Measurements from ENCODE around the gene KANK3.
A peak's percentile ranks its signal among the peaks of the same experiment; 100 is the strongest.
"Not testable (repeated sequence)": the region's sequence is repeated elsewhere in the genome, so short reads cannot be mapped to it uniquely, and the experiment has no call there.

KANK3 gene

DNA sequence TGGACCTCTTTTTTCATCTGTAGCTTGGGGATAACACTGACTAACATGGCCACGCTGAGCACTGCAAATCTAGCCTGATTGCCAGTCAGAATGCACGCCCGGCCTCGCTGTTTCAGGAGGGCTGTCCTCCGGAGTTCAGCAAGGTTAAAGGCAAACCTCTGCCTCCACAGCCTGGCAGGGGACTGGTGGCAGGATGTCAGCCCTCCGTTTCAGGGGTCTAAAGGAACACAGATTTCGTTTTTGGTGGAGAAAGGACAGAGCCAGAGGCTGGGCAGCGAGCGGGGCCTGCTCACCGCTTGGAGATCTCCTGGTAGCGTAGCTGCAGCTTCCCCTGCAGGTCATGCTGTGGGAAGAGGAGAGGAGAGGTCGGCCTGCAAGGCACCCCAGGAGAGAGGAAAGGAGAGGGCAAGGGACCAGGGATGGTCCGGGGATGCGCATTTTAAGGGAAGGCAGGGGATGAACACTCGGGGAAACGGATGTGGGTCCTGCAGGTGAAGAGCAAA lies 22.4 kb downstream of the KANK3 start:
- no peak for DNase-seq (ENCODE audit: low read depth in 2 of 3, low spot score in 1 of 3)

GRCh38 chr19:8319807-8320520 lies 23.1 kb downstream of the KANK3 start:
- DNase-seq (ENCODE audit: low read depth in 2 of 3, low spot score in 1 of 3) = no peak

- DNase-seq (ENCODE audit: low read depth in 2 of 3, low spot score in 1 of 3) = not testable (repeated sequence)
These were observed 24.2 kb downstream of the KANK3 start for GRCh38 chr19:8318835-8319234.

DNA sequence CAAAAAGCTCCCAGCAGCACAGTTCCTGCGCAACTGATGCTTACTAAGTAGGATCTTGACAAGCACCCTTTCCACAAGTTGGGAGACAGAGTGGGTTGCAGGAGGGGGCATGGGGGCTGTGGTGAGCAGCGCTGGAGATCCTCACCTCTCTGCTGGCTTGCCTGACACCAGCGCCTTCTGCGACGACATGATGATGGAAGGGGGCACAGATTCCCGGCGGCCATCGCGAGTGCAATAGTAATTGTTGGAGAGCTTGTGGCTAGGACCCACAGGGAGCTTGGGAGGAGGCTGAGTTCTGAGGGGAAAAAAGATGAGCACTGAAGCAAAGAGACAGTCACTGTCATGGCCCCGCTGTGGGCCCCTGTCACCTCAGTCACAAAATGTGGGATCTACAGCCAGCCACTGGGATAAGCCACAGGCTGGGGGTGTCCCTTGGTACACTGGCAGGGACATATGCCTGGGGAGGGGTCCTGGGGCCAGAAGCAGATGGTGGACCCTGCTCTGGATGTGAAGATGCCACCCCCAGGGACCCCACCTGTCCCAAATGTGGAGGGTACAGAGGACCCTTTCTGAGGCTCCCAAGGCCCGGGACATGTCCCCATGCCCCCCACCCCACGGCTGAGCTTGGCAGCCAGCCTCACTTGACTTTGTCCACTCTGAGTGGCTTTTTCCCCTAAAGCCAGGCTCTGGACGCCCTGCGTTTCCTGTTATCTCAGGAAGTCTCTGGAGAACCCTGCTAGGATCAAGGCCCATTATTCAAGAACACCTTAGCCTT lies 26.5 kb downstream of the KANK3 start:
- DNase-seq (ENCODE audit: low read depth in 2 of 3, low spot score in 1 of 3) = no peak

DNA sequence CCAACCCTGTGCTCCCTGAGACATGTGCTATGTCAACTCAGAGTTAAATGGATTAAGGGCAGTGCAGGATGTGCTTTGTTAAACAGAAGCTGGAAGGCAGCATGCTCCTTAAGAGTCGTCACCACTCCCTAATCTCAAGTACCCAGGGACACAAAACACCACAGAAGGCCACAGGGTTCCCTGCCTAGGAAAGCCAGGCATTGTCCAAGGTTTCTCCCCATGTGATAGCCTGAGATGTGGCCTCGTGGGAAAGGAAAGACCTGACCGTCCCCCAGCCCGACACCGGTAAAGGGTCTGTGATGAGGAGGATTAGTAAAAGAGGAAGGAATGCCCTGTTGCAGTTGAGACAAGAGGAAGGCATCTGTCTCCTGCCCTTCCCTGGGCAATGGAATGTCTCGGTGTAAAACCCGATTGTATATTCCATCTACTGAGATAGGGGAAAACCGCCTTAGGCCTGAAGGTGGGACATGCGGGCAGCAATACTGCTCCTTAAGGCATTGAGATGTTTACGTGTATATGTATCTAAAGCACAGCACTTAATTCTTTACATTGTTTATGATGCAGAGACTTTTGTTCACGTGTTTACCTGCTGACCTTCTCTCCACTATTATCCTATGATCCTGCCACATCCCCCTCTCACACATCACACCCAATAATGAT lies 28.0 kb downstream of the KANK3 start:
- DNase-seq (ENCODE audit: low read depth in 2 of 3, low spot score in 1 of 3) = not testable (repeated sequence)

DNA sequence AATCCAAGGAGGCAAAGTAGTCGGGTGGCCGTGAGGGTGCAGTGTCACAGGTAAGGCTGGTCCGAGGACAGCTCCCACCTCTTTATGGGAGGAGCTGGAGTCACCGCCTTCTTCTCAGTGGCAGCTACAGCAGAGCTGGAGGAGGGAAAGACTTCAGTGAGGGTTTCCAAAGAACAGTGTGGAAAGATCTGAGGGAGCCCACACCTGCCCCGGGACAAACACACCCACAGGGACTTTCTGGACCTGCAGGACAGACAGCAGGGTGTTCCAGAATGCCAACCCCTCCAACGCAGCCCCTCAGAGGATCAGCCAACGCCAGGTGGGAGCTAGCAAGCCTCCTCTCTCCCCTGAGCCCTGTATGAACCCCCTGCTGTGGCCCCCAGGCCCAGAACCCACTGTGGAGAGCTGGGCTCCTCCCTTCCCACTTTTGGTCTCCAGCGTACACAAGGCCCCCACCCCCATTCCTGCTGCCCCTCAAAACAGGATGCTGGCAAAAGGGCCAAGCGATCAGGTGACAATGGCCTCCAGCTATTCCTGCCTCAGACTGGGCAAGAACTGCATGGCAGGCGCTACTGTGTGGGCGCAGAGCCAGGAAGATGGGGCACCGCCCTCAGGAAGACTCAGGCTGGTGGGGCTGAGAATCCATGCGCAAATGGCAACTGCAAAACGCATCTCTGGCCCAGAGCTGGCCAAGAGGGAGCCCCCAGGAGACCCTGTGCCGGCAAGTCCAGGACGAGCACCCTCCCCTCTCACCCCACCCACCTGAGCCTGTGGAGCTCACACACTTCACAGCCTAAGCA lies 31.4 kb downstream of the KANK3 start:
- DNase-seq (ENCODE audit: low read depth in 2 of 3, low spot score in 1 of 3) = no peak

DNA sequence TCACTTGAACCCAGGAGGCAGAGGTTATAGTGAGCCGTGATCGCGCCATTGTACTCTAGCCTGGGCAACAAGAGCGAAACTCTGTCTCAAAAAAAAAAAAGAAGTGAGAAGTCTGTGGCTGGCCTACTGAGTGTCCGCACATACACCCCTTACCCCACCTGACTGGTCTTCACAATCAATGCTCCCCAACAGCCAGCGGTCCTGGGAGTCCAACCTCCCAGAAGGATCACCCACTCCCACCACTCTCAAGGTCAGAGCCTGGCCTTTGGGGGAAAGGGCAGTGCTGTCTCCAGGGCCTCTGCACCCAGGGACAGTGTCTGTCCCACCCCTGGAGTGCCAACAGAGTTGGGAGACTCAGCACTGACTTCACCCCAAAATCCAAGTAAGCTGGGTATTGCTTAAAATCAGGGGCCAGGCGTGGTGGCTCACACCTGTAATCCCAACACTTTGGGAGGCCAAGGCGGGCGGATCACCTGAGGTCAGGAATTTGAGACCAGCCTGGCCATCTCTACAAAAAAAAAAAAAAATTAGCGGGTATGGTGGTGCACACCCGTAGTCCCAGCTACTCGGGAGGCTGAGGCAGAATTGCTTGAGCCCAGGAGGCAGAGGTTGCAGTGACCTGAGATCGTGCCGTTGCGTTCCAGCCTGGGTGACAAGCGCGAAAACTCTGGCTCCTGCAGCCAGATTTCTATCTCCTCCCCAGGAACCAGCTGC lies 32.6 kb downstream of the KANK3 start:
- DNase-seq (ENCODE audit: low read depth in 2 of 3, low spot score in 1 of 3) = no peak

- no peak for DNase-seq (ENCODE audit: low read depth in 2 of 3, low spot score in 1 of 3)
These were observed 34.2 kb downstream of the KANK3 start for GRCh38 chr19:8308891-8309291.

- peak; percentile 80 to 85 (median 81) for DNase-seq (ENCODE audit: low read depth in 2 of 3, low spot score in 1 of 3)
These were observed 34.8 kb downstream of the KANK3 start, which contains the start of gene CD320 for GRCh38 chr19:8307965-8308866. CD320 (minus strand) TSS chr19:8308358; CDS start chr19:8308290, 68 bp downstream.

DNA sequence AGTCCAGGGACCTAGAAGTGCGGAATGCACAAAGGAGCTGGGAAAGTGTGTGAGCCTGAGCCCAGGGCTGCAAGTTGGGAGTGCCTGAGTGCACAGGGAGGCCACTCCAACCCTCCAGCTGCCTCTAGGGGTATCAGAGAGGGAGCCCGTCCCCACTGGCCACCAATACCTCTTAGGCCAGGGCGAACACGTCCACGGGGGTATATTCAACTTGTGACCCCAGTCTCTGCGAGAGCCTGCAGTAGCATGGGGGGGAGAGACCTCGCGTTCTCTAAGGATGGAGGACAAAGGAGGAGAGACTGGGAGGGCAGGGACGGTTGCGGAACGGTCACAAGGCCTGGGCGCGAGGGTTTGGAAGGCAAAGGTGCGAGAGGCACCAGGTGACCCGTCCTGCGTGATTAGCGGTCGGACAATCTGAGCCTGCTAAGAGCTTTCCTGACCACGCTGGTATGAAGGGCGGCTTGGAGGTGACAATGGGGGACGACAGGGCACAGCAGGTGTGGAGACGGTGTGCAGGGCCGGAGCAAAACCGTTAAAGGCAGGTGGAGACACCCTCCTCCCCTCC lies 35.6 kb downstream of the KANK3 start:
- DNase-seq (ENCODE audit: low read depth in 2 of 3, low spot score in 1 of 3) = no peak

- DNase-seq (ENCODE audit: low read depth in 2 of 3, low spot score in 1 of 3) = no peak
These were observed 36.6 kb downstream of the KANK3 start for GRCh38 chr19:8306235-8307054.

- no peak for DNase-seq (ENCODE audit: low read depth in 2 of 3, low spot score in 1 of 3)
These were observed 37.3 kb downstream of the KANK3 start for GRCh38 chr19:8305798-8306197.

- no peak for DNase-seq (ENCODE audit: low read depth in 2 of 3, low spot score in 1 of 3)
These were observed 38.0 kb downstream of the KANK3 start for GRCh38 chr19:8304841-8305621.

GRCh38 chr19:8302734-8303133 lies 40.3 kb downstream of the KANK3 start:
- no peak for DNase-seq (ENCODE audit: low read depth in 2 of 3, low spot score in 1 of 3)

- DNase-seq (ENCODE audit: low read depth in 2 of 3, low spot score in 1 of 3) = no peak
These were observed 40.7 kb downstream of the KANK3 start for GRCh38 chr19:8302357-8302691.

- DNase-seq (ENCODE audit: low read depth in 2 of 3, low spot score in 1 of 3) = not testable (repeated sequence)
These were observed 51.7 kb downstream of the KANK3 start for GRCh38 chr19:8291337-8291736.

GRCh38 chr19:8276508-8276907 lies 66.6 kb downstream of the KANK3 start:
- DNase-seq (ENCODE audit: low read depth in 2 of 3, low spot score in 1 of 3) = not testable (repeated sequence)
